GM19468 (cell line): Measurements from ENCODE around the gene C9orf57.
"Not testable (repeated sequence)": the region's sequence is repeated elsewhere in the genome, so short reads cannot be mapped to it uniquely, and the experiment has no call there.

ENCODE experiments used
- ATAC-seq: cut with Tn5 transposase; IDR thresholded peaks from one replicate; pipeline ENCODE4 v1.9.1; 2021; ENCODE audit warnings: mild to moderate bottlenecking, moderate library complexity, moderate number of reproducible peaks; ENCODE audit not compliant: unreplicated experiment; ENCODE audit errors: extremely low read depth

The C9orf57 gene

DNA sequence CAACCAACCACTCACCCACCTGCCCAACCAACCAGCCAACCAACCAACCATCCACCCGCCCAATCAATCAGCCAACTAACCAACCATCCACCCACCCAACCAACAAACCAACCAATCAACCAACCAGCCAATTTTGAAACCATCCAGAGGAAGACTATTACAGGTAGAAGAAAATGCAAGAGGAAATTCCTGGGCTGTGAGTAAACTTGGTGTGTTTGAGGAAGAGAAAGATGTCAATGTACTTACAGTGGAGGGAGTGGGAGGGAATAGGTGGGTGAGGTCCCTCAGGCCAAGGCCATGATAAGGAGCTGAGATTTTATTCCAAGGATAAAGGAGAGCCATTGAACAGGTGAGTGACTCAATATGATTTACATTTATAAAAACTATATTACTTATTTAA, 30.4 kb downstream of the C9orf57 start:
- ATAC-seq, result no peak

DNA sequence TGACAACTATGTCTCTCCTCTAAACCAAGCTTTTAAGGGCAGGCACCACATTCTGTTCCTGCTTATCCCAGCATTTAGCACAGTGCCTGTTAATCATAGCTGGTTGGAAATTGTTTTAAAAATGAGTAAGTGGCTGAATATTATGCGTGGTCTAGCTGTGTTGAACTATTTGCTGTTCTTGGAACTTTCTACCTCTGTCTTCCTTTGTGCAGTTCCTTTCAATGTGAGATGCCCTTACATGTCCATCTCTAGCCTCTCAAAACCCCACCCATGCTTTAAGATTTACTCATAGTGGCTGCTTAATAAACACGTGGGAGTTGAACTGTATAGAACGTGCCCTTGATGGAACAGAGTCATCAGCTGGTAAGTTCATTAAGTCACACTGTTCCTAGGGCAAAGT, 34.5 kb downstream of the C9orf57 start:
- ATAC-seq, result no peak

DNA sequence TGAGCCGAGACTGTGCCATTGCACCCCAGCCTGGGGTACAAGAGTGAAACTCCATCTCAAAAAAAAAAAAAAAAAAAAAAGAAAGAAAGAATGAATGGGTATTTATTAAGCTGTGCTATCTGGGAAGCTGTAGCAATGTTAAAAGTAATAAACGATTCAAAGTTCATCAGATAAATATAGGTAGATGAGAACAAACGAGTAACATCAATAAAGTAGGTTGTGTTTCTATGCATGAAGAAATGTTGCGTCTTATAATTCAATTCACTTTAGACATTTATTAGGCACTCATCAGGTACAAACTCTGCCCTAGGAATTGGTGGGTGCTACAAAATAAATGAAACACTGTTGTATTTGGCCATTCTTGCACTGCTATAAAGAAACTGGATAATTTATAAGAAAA, 36.8 kb downstream of the C9orf57 start:
- no peak for ATAC-seq

DNA sequence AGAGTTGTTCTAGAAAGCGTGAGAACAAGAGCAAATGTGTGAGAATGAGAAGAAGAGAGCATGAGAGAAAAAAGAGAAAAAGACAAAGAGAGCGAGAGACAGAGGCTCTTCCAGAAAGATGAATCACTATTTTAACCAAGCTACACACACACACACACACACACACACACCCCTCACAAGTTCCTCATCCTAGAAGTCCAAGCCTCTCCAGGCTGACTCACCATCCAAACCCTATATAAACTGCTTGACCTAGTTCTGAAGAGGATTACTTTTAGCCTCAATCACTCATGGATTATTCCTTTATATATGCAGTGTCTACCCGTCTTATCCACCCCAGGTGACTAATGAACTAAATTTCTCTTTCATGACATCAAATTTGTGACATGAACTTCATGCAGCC, 37.6 kb downstream of the C9orf57 start:
- no peak for ATAC-seq

DNA sequence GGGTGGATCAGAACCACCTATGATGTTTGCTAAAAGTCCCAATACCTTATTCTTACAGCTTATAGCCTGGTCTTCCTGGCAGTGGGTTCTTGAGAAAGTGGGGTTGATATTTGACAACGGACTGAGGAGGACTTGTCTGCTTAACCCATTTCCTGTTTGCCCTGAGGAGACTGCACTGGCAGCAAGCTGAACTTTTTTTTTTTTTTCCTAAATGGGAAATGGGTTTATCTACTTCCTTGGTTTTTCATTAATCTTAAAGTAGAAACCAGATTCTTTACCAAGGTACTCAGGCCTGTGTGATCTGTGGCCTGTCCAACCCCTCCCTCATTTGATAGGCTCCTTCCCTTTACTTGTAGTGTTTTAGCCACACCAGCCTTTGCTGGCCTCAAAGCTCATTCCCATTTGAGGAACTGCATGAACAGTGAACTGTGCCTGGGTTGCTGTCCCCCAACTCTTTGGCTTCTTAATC, 47.1 kb downstream of the C9orf57 start:
- no peak for ATAC-seq

DNA sequence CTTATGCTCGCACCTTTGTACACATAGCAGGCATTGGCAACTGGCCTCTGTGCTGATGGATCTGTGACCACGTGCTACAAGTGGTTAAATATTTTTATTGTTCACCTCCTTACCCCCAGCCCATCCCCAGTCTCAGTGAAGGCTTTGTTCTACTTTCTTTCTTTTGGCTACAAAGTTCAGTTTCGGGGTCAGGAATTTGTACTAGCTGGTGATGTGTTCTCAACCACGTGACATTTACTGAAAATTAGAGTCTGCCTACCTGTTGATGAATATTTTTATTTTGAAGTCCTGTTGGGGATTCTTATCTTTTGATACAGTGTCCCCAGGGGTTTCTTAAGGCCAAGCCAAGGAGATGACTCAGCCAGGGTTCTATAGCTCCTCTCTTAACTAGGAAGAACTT, 47.8 kb downstream of the C9orf57 start:
- no peak for ATAC-seq

DNA sequence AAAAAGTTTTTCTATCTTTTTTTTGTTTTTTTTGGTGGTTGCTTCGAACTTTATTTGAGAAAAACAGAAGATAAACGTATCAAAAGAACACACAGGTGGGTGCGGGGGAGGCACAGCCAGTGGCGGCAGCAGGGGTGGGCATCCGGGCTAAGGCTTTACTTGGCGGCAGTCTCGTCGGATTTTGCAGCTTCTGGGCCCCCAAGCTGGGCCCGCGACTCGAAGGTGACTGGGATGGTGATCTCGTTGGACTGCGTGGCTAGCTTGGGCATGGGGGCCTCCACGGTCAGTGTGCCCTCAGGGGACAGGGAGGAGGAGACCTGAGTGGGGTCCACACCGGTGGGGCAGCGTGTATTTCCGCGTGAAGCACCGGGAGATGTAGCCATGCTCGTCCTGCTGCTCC, 52.7 kb downstream of the C9orf57 start:
- ATAC-seq, result not testable (repeated sequence)

DNA sequence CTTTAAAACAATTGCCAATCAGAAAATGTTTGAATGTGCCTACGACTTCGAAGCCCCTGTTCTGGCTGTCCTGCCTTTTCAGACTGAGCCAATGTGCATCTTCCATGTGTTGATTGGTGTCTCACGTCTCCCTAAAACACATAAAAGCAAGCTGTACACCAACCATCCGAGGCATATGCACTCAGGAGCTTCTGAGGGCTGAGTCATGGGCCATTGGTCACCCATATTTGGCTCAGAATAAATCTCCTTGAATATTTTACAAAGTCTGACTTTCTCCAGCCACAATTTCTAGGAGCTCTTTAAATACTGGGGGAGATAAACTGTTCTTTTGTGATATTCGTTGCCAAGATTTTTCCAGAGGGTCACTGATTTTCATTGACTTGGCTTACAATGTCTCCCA, 53.9 kb downstream of the C9orf57 start:
- ATAC-seq, result no peak

DNA sequence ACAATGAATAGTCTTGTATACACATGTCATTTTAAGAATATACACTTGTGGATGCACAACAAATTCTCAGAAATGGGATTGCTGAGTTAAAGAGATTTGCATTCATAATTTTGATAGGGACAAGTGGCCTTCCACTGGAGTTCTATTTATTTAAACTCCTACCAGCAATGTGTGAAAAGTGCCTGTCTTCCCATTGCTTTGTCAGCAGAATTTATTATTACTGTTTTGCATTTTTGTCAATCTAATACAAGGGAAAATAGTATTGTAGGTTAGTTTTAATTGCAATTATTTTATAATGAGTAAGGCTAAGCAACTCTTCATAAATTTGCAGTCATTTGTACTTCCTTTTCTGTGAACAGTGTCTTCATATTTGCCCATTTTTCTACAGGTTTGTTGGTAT, 55.0 kb downstream of the C9orf57 start:
- ATAC-seq, result no peak
